Measurements from ENCODE around the gene PDE7B. TPM values are rescaled to one million over a fixed set of nuclear protein-coding genes. Genes with fewer than 3 reads are reported as not detected.

The PDE7B gene
- total RNA-seq, 1 donor from 2014 or later: 0.05 TPM

GRCh38 chr6:135904666-135905065 is 53.2 kb downstream of the PDE7B start:
- no peaks in the 10 kb centered on the region for H3K9me3 Mint-ChIP-seq (ENCODE audit: low read depth)
- no peaks in the 10 kb centered on the region for H3K27me3 Mint-ChIP-seq (ENCODE audit: low read depth)
- TF ChIP-seq CTCF (IDR thresholded peaks at IDR 0.05): no peak
- no peak for DNase-seq (ENCODE audit: low spot score)
- H3K4me3 Mint-ChIP-seq (ENCODE audit: unreplicated experiment): no peak overlapping the region
- no peak overlapping the region for H3K27ac Mint-ChIP-seq (ENCODE audit: unreplicated experiment)
- peaks cover 17% of the 10 kb centered on the region for H3K4me1 Mint-ChIP-seq (ENCODE audit: low read depth)
- no peaks in the 10 kb centered on the region for H3K36me3 Mint-ChIP-seq (ENCODE audit: low read depth)

GRCh38 chr6:135905604-135906300 is 54.3 kb downstream of the PDE7B start:
- Mint-ChIP-seq H3K36me3 (ENCODE audit: low read depth) (no peaks in the 10 kb centered on the region), H3K27me3 (ENCODE audit: low read depth) (no peaks in the 10 kb centered on the region), H3K4me3 (ENCODE audit: unreplicated experiment) (no peak overlapping the region), H3K27ac (ENCODE audit: unreplicated experiment) (no peak overlapping the region), H3K9me3 (ENCODE audit: low read depth) (no peaks in the 10 kb centered on the region), H3K4me1 (ENCODE audit: low read depth) (peaks cover 17% of the 10 kb centered on the region)
- no peak for TF ChIP-seq CTCF (IDR thresholded peaks at IDR 0.05)
- no peak for DNase-seq (ENCODE audit: low spot score)

DNA sequence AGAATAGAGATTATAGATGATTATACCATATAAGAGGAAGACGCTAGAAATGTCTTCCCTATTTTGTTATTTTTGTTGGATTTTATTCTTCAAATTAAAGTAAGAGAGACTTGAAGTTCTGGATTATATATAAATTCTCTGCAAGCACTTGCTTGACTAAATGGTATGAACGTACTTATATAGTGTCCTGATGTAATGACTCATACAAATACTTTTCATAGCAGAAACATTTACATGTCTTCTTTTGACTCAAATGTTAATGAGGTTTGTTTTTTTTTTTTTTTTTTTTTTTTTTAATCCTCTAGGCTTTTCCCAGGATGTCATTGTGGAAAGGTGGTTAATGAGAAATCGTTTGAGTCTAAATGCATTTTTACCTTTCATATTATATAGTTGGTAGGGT is 55.0 kb downstream of the PDE7B start:
- TF ChIP-seq CTCF (IDR thresholded peaks at IDR 0.05): no peak
- Mint-ChIP-seq H3K27me3 (ENCODE audit: low read depth) (no peaks in the 10 kb centered on the region), H3K36me3 (ENCODE audit: low read depth) (no peaks in the 10 kb centered on the region), H3K27ac (ENCODE audit: unreplicated experiment) (no peak overlapping the region), H3K4me1 (ENCODE audit: low read depth) (peaks cover 17% of the 10 kb centered on the region), H3K4me3 (ENCODE audit: unreplicated experiment) (no peak overlapping the region), H3K9me3 (ENCODE audit: low read depth) (no peaks in the 10 kb centered on the region)
- DNase-seq (ENCODE audit: low spot score): no peak

- Mint-ChIP-seq H3K9me3 (ENCODE audit: low read depth) (no peaks in the 10 kb centered on the region), H3K4me1 (ENCODE audit: low read depth) (peaks cover 14% of the 10 kb centered on the region), H3K4me3 (ENCODE audit: unreplicated experiment) (no peak overlapping the region), H3K27me3 (ENCODE audit: low read depth) (no peaks in the 10 kb centered on the region), H3K27ac (ENCODE audit: unreplicated experiment) (no peak overlapping the region), H3K36me3 (ENCODE audit: low read depth) (no peaks in the 10 kb centered on the region)
- no peak for DNase-seq (ENCODE audit: low spot score)
- peak; percentile 15 for TF ChIP-seq CTCF (IDR thresholded peaks at IDR 0.05)
These were observed 55.5 kb downstream of the PDE7B start for GRCh38 chr6:135906972-135907465.

DNA sequence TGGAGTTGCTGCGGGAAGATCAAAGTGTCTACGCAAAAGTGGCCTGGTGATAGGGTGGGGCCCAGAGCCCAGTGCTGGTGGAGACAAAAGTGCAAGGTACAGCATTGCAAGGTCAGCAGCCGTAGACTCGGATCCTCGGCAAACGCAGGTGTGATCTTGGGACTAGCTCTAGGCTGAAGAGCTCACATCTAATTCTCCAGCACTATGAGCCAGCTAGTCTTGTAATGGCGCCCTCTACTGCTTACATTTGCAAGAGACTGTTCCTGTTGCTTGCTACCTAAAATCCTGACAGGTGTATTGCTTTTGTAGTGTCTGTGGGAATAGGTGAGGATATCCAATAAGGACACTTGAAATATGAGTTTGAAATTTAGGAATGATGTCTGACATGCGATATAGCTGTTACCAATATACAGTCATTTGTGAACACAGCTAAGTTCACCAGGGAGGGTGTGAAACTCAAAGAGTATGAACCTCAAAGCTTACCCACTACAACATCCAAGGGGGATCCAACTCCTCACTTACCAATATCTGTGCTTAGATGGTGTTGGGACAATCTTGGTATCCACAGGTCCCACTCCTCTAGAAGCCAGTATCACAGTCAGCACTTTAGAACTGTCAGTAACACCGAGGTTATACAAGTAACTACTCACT is 58.4 kb downstream of the PDE7B start:
- no peaks in the 10 kb centered on the region for H3K36me3 Mint-ChIP-seq (ENCODE audit: low read depth)

More for the DNA sequence above, 58.4 kb downstream of the PDE7B start:
- Mint-ChIP-seq H3K27ac (ENCODE audit: unreplicated experiment) (no peak overlapping the region), H3K9me3 (ENCODE audit: low read depth) (no peaks in the 10 kb centered on the region), H3K27me3 (ENCODE audit: low read depth) (no peaks in the 10 kb centered on the region), H3K4me3 (ENCODE audit: unreplicated experiment) (no peak overlapping the region), H3K4me1 (ENCODE audit: low read depth) (peaks cover 12% of the 10 kb centered on the region)
- peak; percentile 68 for TF ChIP-seq CTCF (IDR thresholded peaks at IDR 0.05)
- no peak for DNase-seq (ENCODE audit: low spot score)
